Ramos (cell line): ENCODE results near the gene CNTNAP5.

ENCODE experiments used
- in situ Hi-C: fragments of 300-500 bp; cut with MboI; formaldehyde crosslinking; loops from one replicate; pipeline ENCODE4 v1.14.3; 2022; ENCODE audit warnings: low sequenced_read_pairs; ENCODE audit not compliant: unreplicated experiment

CNTNAP5 gene

GRCh38 chr2:124524155-124524915 lies 499.2 kb downstream of the CNTNAP5 start:
- in situ Hi-C loops, result no loop called here

GRCh38 chr2:124526221-124526620 lies 501.1 kb downstream of the CNTNAP5 start:
- in situ Hi-C loops, result no loop called here

DNA sequence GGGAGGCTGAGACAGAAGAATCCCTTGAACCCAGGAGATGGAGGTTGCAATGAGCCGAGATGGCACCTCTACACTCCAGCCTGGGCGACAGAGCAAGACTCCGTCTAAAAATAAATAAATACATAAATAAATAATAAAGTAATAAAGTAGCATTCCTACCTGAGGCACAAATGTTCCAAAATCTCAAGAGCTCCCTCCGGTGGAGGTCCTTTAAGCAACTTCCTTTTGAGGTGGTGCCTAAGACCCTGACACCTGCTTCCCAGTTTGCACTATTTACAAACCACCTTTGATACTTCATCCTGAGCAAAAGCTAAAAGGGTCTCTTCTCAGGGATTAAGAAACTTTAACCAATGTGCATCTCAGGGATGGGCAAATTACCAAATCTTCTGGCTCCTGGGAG lies 505.1 kb downstream of the CNTNAP5 start:
- in situ Hi-C loops, result no loop called here

- in situ Hi-C loops, result no loop called here
Measured at GRCh38 chr2:124533226-124533954, 508.3 kb downstream of the CNTNAP5 start.

DNA sequence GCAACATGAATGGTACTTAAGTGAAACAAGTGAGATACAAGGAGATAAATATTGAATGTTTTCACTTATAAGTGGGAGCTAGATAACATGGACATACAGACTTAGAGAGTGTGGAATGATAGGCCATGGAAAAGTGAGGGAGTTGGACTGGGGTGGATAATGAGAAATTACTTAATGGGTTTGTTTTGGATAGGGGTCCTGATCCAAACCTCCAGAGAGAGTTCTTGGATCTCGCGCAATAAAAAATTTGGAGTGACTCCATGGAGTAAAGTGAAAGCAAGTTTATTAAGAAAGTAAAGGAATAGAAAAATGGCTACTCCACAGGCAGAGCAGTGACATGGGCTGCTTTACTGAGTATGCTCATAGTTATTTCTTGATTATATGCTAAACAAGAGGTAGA lies 508.9 kb downstream of the CNTNAP5 start:
- in situ Hi-C loops, result no loop called here

DNA sequence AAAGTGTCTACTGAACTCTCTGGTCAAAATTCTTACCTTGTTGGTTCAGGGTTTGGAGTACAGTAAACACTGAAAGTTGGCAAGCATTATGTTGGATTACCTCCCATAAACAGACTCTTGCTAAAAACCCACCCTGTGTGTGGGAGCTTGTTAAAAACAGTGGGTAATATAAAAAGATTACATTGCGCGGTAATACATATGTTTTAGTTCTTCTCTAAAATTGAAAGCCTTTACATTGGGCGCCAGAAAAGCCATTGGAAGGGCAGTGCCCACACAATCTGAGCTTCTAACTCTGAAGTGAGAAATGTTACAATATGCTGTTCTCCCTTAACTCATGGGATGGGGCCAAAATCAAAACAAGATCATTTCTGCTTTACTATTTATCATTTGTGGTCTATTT lies 510.7 kb downstream of the CNTNAP5 start:
- in situ Hi-C loops, result no loop called here

DNA sequence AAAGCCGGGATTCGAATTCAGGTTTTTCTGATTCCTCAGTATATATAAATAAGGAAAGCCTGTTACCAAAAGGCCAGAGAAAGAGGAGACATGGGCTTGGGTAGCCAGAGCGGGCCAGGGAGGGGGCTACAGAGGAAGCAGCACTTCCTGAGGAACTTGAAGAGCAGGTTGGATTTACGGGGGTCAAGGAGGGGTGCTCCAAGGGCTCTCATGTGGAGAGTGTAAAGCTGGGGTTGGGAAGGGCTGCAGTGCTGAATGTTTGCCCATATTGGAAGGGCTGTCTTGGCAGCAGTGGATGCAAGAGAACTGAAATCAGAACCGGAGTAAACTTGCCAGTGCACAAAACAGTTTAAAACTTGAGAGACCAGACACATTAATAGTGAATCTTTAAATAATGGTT lies 511.5 kb downstream of the CNTNAP5 start:
- in situ Hi-C loops, result no loop called here

DNA sequence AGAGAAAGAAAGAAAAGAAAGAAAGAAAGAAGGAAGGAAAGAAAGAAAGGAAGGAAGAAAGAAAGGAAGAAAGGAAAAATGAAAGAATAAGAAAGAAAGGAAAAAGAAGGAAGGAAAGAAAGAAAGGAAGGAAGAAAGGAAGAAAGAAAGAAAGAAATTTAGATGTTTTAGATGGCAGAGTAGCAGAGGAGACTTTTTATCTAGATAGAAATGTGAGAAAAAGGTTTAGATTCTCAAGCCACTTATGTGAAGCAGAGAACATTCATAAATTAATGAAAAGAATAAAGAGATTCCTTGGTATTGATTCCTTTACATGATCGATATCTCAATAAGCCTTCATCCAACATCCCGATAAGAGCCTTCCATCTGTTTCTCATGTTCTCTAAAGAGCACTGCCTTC lies 513.5 kb downstream of the CNTNAP5 start:
- in situ Hi-C loops, result no loop called here

DNA sequence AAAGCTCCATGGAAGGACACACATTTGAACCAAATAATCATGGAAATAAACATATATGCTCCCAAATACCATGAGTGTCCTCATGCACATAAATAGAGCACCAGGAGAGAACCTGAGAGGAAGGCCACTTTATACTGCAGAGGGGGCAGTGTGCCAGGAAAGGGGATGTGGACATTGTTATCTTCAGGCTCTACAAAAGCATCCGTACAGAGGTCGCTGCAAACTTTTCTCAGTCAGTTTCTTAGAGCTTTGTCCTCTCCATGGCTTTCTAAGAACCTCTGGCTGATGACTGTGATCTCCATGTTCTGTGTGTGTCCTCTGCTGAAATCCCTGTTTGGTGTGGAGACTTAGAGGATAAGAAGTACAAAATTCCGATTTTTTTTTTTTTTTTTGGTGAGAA lies 515.7 kb downstream of the CNTNAP5 start:
- in situ Hi-C loops, result no loop called here

- in situ Hi-C loops, result no loop called here
Measured at GRCh38 chr2:124542932-124543640, 518.0 kb downstream of the CNTNAP5 start.

DNA sequence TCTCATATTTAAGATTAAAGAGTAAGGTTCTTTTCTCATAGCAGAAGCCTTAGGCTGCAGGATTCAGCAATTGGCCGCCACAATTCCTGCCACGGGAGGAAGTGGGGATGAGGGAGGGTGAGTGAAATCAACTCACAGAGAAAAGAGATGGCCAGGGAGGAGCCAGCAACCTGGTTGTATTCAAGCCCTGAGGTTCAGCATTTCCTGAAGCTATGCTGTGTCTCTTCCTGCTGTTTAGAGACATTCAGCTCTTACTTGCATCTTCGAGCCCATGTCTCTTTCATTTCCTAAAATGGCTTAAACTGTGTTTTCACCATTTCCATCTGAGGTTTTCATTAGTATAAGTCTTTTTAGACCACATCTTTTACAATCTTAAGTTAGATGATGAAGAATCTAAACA lies 522.6 kb downstream of the CNTNAP5 start:
- in situ Hi-C loops, result no loop called here

DNA sequence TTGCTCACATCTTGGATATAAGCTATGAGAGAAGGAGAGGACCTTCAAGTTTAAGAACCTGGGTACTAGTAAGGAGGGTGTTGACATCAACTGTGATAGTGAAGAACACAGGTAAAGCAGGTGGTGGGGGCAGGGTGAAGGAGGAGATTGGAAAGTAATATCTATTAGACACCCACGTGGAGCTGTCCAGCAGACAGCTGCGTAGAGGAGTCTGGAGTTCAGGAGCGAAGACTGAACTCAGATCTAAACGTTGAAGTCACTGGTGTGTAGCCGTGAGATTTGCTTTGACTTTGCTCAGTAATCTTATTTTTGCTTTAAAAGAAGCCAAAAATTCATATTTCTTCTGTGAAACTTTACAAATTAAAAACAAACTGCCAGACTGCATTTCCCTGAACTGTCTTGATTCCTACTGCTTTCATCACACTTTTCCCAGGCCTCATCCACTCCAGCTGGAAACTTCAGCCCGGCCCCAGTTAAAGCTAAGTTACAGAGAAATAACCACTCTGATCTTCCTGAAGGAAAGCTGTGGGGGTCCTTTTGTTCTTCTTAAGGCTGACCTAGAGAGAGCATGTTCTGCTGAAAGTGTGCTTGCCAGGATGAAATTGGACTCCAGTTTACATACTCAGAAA lies 533.3 kb downstream of the CNTNAP5 start:
- in situ Hi-C loops, result no loop called here

DNA sequence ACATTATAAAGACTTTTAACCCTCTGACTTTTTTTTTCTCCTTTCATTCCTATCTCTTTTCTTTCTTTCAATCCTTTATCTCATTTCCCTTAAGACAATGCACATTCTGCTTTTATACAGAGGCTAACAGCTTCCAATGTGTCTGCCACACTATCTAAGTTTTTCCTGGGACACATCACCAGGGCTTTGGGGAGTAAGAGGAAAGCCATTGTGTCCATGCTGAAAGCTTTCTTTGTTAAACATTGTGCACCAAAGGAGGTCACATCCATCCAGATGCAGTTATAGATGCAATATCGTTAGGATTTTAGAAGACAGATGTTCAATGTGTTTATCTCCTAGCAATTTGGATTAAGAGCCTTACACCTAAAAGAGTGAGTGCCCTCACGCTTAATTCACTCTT lies 534.1 kb downstream of the CNTNAP5 start:
- in situ Hi-C loops, result no loop called here

DNA sequence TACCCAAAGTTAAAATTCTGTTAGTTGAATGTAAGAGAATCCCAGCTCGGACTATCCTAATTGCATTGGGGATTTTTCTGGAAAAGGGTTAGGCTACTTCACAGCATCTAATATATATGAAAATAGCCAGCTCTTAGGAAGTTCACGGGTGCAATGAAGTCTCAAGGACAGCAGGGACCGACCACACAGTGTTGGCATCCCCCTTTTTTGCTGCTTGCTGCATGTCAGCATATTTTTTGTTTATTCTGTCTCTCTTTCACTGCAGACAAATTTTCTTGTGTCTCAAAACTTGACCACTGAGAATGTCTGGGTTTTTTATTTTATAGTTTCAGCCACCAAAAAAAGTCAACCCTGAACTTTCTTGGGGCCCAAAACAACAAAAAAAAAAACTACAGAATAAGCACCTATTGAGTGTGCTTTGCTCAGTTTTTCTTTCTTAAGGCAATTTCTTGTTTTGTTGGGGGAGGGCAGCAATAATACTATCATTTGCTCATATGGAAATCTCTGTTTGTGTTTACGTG lies 535.6 kb downstream of the CNTNAP5 start:
- in situ Hi-C loops, result no loop called here

- in situ Hi-C loops, result no loop called here
Measured at GRCh38 chr2:124561486-124561885, 536.4 kb downstream of the CNTNAP5 start.

GRCh38 chr2:124563426-124563825 lies 538.3 kb downstream of the CNTNAP5 start:
- in situ Hi-C loops, result no loop called here

GRCh38 chr2:124566518-124566970 lies 541.5 kb downstream of the CNTNAP5 start:
- in situ Hi-C loops, result no loop called here

GRCh38 chr2:124570872-124571271 lies 545.8 kb downstream of the CNTNAP5 start:
- in situ Hi-C loops, result no loop called here

DNA sequence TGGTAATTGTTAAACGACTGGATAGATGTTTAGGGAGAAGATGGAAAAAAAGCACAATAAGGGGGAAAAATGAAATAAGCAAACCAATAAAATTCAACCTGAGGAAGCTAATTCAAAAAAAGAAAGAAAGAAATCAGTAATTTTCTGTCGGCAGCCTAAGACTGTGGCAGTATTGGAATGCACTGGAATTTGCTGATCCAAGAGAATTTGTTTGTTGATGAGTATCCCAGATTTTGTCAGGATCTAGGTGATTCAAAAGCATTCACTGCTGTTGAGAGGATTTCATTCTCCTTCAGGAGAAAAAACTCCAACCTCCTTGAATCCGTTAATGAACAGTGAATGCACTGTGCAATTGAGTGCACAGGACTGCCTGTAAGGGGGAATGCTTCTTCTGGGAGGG lies 546.7 kb downstream of the CNTNAP5 start:
- in situ Hi-C loops, result no loop called here

GRCh38 chr2:124572934-124573634 lies 548.0 kb downstream of the CNTNAP5 start:
- in situ Hi-C loops, result no loop called here
